HepG2 (cell line): Measurements from ENCODE around the gene PRKAG1. TPM values are rescaled to one million over a fixed set of nuclear protein-coding genes. Genes with fewer than 3 reads are reported as not detected.
A peak's percentile ranks its signal among the peaks of the same experiment; 100 is the strongest.

ENCODE experiments used
- ARHGAP35 ChIP-seq: sonication (generic); formaldehyde crosslinking; IDR thresholded peaks from 2 replicates; pipeline ENCODE4 v1.9.0; 2022; ENCODE audit warnings: mild to moderate bottlenecking, inconsistent platforms, moderate library complexity, missing genetic modification reagents, borderline replicate concordance
- HCFC1 ChIP-seq: fragments of 150-350 bp; IDR thresholded peaks from 2 replicates; pipeline ENCODE4 v1.6.1; 2014; ENCODE audit warnings: low read depth, low read length
- MXD4 ChIP-seq: IDR thresholded peaks from 2 replicates; pipeline ENCODE4 v1.6.1; 2016; ENCODE audit warnings: mild to moderate bottlenecking, missing biosample characterization, missing genetic modification reagents
- PCBP1 ChIP-seq: fragments of 200-400 bp; formaldehyde crosslinking; IDR thresholded peaks from 2 replicates; pipeline ENCODE4 v1.6.1; 2017; ENCODE audit warnings: mild to moderate bottlenecking, low read depth, low read length, borderline replicate concordance
- RARA ChIP-seq: IDR thresholded peaks from 2 replicates; pipeline ENCODE4 v1.6.1; 2016; ENCODE audit warnings: missing genetic modification reagents, missing compliant biosample characterization
- SMAD9 ChIP-seq: sonication (generic); formaldehyde crosslinking; IDR thresholded peaks from 2 replicates; pipeline ENCODE4 v1.5.1; 2020; ENCODE audit warnings: mild to moderate bottlenecking, missing genetic modification reagents
- YEATS4 ChIP-seq: sonication (generic); formaldehyde crosslinking; IDR thresholded peaks from 2 replicates; pipeline ENCODE4 v1.4.0; 2020; ENCODE audit warnings: missing genetic modification reagents, borderline replicate concordance
- ZNF567 ChIP-seq: sonication (generic); formaldehyde crosslinking; IDR thresholded peaks from 2 replicates; pipeline ENCODE4 v1.8.1; 2023; ENCODE audit warnings: mild to moderate bottlenecking, missing genetic modification reagents, borderline replicate concordance
- ZNF619 ChIP-seq: sonication (generic); formaldehyde crosslinking; IDR thresholded peaks from 2 replicates; pipeline ENCODE4 v1.4.0; 2020; ENCODE audit warnings: mild to moderate bottlenecking, missing genetic modification reagents
- polyA plus RNA-seq, 8 experiments: library from polyadenylated mRNA; depleted of rRNA in 3 of 8; stranded (reverse) in 7 of 8; unstranded in 1 of 8; fragments of >200 nt; fragmentation: Illumina TruSeq in 4 of 8; extraction: Trizol in 4 of 8; gene quantifications; 2 replicates each; pipeline versions ENCODE4 v1.2.1 to v1.2.3, GENCODE V29; 2011 to 2016; ENCODE audit warnings: low read depth in 4 of 8, missing spikeins in 1 of 8, mixed read lengths in 1 of 8; ENCODE audit not compliant: insufficient read depth in 1 of 8
- total RNA-seq, 5 experiments: library from RNA; depleted of rRNA; stranded (reverse); fragments of >200 nt; fragmentation: Illumina TruSeq; extraction: Trizol; gene quantifications; 2 replicates each; pipeline ENCODE4 v1.2.3, GENCODE V29; 2016; ENCODE audit warnings: low read depth in 1 of 5
- TF ChIP-seq, protein P1 (sequence below), 2 experiments: fragments of 450-650 bp in 1 of 2; sonication (generic) in 1 of 2; formaldehyde crosslinking; IDR thresholded peaks; 2 replicates each; pipeline versions ENCODE4 v1.5.0 to v1.8.0; 2020 to 2022; ENCODE audit warnings: mild to moderate bottlenecking in 1 of 2, missing genetic modification reagents in 1 of 2
- TF ChIP-seq, protein P2 (sequence below): sonication (generic); formaldehyde crosslinking; IDR thresholded peaks from 2 replicates; pipeline ENCODE4 v1.4.0; 2020; ENCODE audit warnings: missing genetic modification reagents
- TF ChIP-seq, protein P3 (sequence below): sonication (generic); formaldehyde crosslinking; IDR thresholded peaks from 2 replicates; pipeline ENCODE4 v1.4.0; 2020; ENCODE audit warnings: mild to moderate bottlenecking, missing genetic modification reagents, borderline replicate concordance
- TF ChIP-seq, protein P4 (sequence below): sonication (generic); formaldehyde crosslinking; IDR thresholded peaks from 2 replicates; pipeline ENCODE4 v1.9.0; 2021; ENCODE audit warnings: mild to moderate bottlenecking, missing genetic modification reagents
- TF ChIP-seq, protein P5 (sequence below): sonication (generic); formaldehyde crosslinking; IDR thresholded peaks from 2 replicates; pipeline ENCODE4 v1.4.0; 2020; ENCODE audit warnings: missing genetic modification reagents, borderline replicate concordance

The PRKAG1 gene
- total and polyA plus RNA-seq, 2 of the 13 experiments (the other 11 are each of a cell fraction or from before 2014, with no cell fraction given): 26.1 to 32.8 TPM

DNA sequence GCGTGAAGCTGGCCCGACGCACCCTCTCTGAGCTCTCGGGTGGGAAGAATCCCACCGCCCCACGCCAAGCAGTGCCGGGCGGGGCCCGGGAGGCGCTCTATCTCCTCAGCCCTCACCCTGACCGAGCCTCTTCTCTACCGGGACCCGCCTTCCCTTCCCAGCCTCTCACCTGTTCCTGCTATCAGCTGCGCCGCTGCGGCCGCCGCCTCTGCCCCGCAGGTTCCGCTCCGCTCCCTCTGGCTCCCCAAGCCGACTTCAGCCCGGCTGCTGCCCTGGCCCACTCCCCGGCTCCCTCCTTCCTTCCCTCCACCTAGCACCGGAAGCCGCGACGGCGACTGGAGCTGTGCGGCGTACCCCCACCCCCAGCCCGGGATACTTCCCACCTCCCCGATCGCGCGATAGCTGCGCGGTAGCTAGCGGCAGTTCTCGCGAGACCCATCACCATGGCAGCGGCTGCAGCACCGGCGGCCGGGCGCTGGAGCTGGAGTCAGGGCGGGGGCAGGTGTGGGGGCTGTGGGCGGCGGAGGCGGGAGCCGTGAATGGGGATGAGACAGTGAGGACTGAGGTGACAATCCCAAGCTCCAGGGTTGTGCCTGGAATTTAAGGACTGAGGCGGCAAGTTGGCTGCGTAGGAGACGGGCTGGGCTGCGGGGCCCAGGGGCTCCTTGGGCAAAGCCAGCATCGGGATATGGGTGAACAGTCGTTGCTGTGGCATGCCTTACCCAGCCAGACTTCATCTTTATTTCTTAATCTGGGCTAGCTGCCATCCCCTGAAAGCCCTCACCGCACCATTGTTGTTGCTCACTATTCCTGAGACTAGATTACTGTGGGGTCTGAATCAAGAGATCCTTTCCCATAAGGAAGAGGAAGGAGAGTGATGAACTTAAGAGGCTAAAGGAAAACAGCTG, 61.2 kb downstream of the PRKAG1 start, which contains the start of gene ARF3 (continued):
- TF ChIP-seq, protein P1, sequence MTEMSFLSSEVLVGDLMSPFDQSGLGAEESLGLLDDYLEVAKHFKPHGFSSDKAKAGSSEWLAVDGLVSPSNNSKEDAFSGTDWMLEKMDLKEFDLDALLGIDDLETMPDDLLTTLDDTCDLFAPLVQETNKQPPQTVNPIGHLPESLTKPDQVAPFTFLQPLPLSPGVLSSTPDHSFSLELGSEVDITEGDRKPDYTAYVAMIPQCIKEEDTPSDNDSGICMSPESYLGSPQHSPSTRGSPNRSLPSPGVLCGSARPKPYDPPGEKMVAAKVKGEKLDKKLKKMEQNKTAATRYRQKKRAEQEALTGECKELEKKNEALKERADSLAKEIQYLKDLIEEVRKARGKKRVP (CRISPR knock-in tag; IDR thresholded peaks at IDR 0.05): peak in 1 of 2 experiments; percentile 47; a peak in 1 of 4 replicates
- TF ChIP-seq, protein P2, sequence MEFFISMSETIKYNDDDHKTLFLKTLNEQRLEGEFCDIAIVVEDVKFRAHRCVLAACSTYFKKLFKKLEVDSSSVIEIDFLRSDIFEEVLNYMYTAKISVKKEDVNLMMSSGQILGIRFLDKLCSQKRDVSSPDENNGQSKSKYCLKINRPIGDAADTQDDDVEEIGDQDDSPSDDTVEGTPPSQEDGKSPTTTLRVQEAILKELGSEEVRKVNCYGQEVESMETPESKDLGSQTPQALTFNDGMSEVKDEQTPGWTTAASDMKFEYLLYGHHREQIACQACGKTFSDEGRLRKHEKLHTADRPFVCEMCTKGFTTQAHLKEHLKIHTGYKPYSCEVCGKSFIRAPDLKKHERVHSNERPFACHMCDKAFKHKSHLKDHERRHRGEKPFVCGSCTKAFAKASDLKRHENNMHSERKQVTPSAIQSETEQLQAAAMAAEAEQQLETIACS (CRISPR knock-in tag): no peak
- TF ChIP-seq RARA (CRISPR knock-in tag) (no peak), HCFC1 (peak; percentile 37; the same call in 1 of the 2 replicates), ZNF619 (CRISPR knock-in tag) (no peak; the same call in 1 of the 2 replicates), PCBP1 (0 out of 2 replicates have a peak, but pooled peaks have one; percentile 39), MXD4 (CRISPR knock-in tag) (no peak), YEATS4 (no peak), ZNF567 (CRISPR knock-in tag) (no peak), ARHGAP35 (no peak), SMAD9 (0 out of 2 replicates have a peak, but pooled peaks have one; percentile 57)
- TF ChIP-seq, protein P3, sequence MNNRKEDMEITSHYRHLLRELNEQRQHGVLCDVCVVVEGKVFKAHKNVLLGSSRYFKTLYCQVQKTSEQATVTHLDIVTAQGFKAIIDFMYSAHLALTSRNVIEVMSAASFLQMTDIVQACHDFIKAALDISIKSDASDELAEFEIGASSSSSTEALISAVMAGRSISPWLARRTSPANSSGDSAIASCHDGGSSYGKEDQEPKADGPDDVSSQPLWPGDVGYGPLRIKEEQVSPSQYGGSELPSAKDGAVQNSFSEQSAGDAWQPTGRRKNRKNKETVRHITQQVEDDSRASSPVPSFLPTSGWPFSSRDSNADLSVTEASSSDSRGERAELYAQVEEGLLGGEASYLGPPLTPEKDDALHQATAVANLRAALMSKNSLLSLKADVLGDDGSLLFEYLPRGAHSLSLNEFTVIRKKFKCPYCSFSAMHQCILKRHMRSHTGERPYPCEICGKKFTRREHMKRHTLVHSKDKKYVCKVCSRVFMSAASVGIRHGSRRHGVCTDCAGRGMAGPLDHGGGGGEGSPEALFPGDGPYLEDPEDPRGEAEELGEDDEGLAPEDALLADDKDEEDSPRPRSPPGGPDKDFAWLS (CRISPR knock-in tag): 0 out of 2 replicates have a peak, but pooled peaks have one; percentile 7
- TF ChIP-seq, protein P4, sequence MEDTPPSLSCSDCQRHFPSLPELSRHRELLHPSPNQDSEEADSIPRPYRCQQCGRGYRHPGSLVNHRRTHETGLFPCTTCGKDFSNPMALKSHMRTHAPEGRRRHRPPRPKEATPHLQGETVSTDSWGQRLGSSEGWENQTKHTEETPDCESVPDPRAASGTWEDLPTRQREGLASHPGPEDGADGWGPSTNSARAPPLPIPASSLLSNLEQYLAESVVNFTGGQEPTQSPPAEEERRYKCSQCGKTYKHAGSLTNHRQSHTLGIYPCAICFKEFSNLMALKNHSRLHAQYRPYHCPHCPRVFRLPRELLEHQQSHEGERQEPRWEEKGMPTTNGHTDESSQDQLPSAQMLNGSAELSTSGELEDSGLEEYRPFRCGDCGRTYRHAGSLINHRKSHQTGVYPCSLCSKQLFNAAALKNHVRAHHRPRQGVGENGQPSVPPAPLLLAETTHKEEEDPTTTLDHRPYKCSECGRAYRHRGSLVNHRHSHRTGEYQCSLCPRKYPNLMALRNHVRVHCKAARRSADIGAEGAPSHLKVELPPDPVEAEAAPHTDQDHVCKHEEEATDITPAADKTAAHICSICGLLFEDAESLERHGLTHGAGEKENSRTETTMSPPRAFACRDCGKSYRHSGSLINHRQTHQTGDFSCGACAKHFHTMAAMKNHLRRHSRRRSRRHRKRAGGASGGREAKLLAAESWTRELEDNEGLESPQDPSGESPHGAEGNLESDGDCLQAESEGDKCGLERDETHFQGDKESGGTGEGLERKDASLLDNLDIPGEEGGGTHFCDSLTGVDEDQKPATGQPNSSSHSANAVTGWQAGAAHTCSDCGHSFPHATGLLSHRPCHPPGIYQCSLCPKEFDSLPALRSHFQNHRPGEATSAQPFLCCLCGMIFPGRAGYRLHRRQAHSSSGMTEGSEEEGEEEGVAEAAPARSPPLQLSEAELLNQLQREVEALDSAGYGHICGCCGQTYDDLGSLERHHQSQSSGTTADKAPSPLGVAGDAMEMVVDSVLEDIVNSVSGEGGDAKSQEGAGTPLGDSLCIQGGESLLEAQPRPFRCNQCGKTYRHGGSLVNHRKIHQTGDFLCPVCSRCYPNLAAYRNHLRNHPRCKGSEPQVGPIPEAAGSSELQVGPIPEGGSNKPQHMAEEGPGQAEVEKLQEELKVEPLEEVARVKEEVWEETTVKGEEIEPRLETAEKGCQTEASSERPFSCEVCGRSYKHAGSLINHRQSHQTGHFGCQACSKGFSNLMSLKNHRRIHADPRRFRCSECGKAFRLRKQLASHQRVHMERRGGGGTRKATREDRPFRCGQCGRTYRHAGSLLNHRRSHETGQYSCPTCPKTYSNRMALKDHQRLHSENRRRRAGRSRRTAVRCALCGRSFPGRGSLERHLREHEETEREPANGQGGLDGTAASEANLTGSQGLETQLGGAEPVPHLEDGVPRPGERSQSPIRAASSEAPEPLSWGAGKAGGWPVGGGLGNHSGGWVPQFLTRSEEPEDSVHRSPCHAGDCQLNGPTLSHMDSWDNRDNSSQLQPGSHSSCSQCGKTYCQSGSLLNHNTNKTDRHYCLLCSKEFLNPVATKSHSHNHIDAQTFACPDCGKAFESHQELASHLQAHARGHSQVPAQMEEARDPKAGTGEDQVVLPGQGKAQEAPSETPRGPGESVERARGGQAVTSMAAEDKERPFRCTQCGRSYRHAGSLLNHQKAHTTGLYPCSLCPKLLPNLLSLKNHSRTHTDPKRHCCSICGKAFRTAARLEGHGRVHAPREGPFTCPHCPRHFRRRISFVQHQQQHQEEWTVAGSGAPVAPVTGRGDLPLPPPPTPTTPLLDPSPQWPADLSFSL (CRISPR knock-in tag): no peak
- TF ChIP-seq, protein P5, sequence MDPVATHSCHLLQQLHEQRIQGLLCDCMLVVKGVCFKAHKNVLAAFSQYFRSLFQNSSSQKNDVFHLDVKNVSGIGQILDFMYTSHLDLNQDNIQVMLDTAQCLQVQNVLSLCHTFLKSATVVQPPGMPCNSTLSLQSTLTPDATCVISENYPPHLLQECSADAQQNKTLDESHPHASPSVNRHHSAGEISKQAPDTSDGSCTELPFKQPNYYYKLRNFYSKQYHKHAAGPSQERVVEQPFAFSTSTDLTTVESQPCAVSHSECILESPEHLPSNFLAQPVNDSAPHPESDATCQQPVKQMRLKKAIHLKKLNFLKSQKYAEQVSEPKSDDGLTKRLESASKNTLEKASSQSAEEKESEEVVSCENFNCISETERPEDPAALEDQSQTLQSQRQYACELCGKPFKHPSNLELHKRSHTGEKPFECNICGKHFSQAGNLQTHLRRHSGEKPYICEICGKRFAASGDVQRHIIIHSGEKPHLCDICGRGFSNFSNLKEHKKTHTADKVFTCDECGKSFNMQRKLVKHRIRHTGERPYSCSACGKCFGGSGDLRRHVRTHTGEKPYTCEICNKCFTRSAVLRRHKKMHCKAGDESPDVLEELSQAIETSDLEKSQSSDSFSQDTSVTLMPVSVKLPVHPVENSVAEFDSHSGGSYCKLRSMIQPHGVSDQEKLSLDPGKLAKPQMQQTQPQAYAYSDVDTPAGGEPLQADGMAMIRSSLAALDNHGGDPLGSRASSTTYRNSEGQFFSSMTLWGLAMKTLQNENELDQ (CRISPR knock-in tag): no peak
